ENCODE data around the gene NEDD4.

NEDD4 gene

GRCh38 chr15:55893852-55894251 is 99.6 kb downstream of the NEDD4 start:
- H3K4me3 ChIP-seq (ENCODE audit: low read depth, low read length) = no peak overlapping the region
- TF ChIP-seq CTCF (IDR thresholded peaks at IDR 0.05; ENCODE audit: insufficient read depth, low read depth, low read length, missing control alignments) = no peak
- no peak for DNase-seq (ENCODE audit: low read depth)

- H3K4me3 ChIP-seq (ENCODE audit: low read depth, low read length) = no peak overlapping the region
- no peak for DNase-seq (ENCODE audit: low read depth)
- no peak for TF ChIP-seq CTCF (IDR thresholded peaks at IDR 0.05; ENCODE audit: insufficient read depth, low read depth, low read length, missing control alignments)
These were observed 102.2 kb downstream of the NEDD4 start for GRCh38 chr15:55891196-55891595.

DNA sequence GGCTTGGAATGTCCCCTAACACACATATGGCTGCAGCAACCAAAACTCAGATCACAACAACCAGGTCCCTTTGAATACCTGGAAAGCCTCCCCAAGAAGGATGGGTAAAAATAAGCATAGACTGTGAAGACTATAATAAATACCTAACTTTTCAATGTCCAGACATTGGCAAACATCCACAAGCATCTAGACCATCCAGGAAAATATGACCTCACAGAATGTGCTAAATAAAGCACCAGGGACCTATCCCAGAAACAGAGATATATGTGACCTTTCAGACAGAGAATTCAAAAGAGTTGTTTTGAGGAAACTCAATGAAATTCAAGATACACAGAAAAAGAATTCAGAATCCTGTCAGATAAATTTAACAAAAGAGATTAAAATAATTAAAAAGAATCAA is 109.2 kb downstream of the NEDD4 start:
- no peak for TF ChIP-seq CTCF (IDR thresholded peaks at IDR 0.05; ENCODE audit: insufficient read depth, low read depth, low read length, missing control alignments)
- DNase-seq (ENCODE audit: low read depth) = no peak

GRCh38 chr15:55879181-55879580 is 114.2 kb downstream of the NEDD4 start:
- no peak overlapping the region for H3K4me3 ChIP-seq (ENCODE audit: low read depth, low read length)
- DNase-seq (ENCODE audit: low read depth) = no peak
- no peak for TF ChIP-seq CTCF (IDR thresholded peaks at IDR 0.05; ENCODE audit: insufficient read depth, low read depth, low read length, missing control alignments)

More for the DNA sequence above, 109.2 kb downstream of the NEDD4 start:
- H3K4me3 ChIP-seq (ENCODE audit: low read depth, low read length) = no peak overlapping the region

DNA sequence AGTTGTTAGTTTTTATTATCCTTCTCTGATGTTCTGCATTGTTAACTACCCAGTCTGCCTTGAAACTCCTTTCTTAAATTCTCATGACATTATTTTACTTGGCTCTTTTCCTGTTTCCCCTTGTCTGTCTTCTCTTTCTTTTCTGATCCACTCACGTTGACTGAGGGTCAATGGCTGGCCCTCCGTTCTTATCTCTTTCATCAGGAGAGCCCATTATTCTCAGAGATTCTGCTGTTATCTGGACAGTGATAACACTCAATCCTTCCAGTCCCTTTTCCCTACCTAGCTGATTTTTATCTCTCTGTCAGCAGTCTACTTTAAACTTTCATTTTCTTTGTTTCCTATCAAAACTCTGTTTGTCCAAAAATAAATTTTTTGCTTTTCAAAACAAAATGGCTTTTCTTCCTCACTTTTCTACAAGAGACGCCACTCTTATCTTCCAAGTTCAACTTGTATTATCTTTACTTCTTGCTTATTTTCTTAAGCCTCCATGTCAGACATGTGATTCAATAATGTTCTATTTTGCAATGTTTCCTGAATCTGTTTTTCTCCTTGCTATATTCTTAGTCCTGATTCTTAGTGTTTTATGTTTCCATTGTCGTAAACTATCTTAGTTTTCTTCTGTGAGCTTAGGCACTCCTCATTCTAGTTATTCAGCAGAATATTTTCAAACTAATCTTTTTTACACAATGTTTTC is 120.2 kb downstream of the NEDD4 start:
- DNase-seq (ENCODE audit: low read depth) = no peak
- TF ChIP-seq CTCF (IDR thresholded peaks at IDR 0.05; ENCODE audit: insufficient read depth, low read depth, low read length, missing control alignments) = no peak
- no peak overlapping the region for H3K4me3 ChIP-seq (ENCODE audit: low read depth, low read length)

DNA sequence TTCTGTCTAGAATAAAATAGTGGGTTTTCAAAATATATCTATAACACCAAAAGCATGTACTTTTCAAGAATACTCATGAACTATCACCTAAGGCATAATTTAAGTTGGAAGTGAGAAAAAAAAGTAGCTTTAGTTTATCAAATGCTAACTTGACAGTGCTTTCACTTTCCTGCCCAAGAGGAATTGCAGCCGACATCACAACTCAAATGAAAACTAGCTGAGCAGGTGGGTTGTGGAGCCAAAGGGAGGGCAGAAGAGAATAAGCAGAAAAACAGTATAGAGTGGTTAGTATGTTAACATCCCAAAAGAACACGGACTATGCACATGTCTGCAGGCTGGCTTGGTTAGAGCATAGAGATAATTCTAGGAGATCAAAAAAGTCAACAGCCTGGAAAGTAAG is 120.9 kb downstream of the NEDD4 start:
- no peak overlapping the region for H3K4me3 ChIP-seq (ENCODE audit: low read depth, low read length)
- no peak for DNase-seq (ENCODE audit: low read depth)
- no peak for TF ChIP-seq CTCF (IDR thresholded peaks at IDR 0.05; ENCODE audit: insufficient read depth, low read depth, low read length, missing control alignments)

GRCh38 chr15:55869660-55870059 is 123.8 kb downstream of the NEDD4 start:
- TF ChIP-seq CTCF (IDR thresholded peaks at IDR 0.05; ENCODE audit: insufficient read depth, low read depth, low read length, missing control alignments) = no peak
- no peak for DNase-seq (ENCODE audit: low read depth)
- no peak overlapping the region for H3K4me3 ChIP-seq (ENCODE audit: low read depth, low read length)
